Loucy (cell line): ENCODE data around the gene SSTR5.

Experiments used
- CTCF ChIP-seq: fragments of 200-600 bp; sonication (generic); conservative IDR thresholded peaks from 2 replicates; pipeline ENCODE4 v1.5.1; 2014; ENCODE audit warnings: mild to moderate bottlenecking, antibody characterized with exemption, low read length
- EZH2phosphoT487 ChIP-seq: fragments of 200-600 bp; IDR thresholded peaks from 2 replicates; pipeline ENCODE4 v1.6.1; 2018; ENCODE audit warnings: antibody characterized with exemption, mild to moderate bottlenecking, moderate library complexity, borderline replicate concordance

- TF ChIP-seq CTCF (no peak), EZH2phosphoT487 (no peak)
Observed at GRCh38 chr16:1050516-1050915, 22.0 kb upstream of the SSTR5 start.
